Neutrophil (primary cell): Measurements from ENCODE around the gene CBLB.

ENCODE experiments used
- H3K27ac ChIP-seq: fragments of 200-600 bp; sonication (generic); 2 replicates; pipeline ENCODE4 v1.5.1; 2016; ENCODE audit warnings: mild to moderate bottlenecking, moderate library complexity
- H3K27me3 ChIP-seq: fragments of 200-600 bp; sonication (generic); 2 replicates; pipeline ENCODE4 v1.6.0; 2016; ENCODE audit warnings: mild to moderate bottlenecking
- H3K36me3 ChIP-seq: fragments of 200-600 bp; sonication (generic); 2 replicates; pipeline ENCODE4 v1.5.1; 2017
- H3K4me1 ChIP-seq, 2 experiments: fragments of 200-600 bp in 1 of 2; sonication (generic) in 1 of 2; 1 replicate in 1 of 2; 2 replicates in 1 of 2; pipeline versions ENCODE4 v1.5.1 to v1.6.1; 2013 to 2016; ENCODE audit warnings: low read depth in 1 of 2, low read length in 1 of 2, mild to moderate bottlenecking in 1 of 2, moderate library complexity in 1 of 2; ENCODE audit not compliant: control insufficient read depth in 1 of 2, insufficient read depth in 1 of 2
- H3K4me3 ChIP-seq, 2 experiments: fragments of 200-600 bp in 1 of 2; sonication (generic) in 1 of 2; 1 replicate in 1 of 2; 2 replicates in 1 of 2; pipeline ENCODE4 v1.5.1; 2013 to 2016; ENCODE audit warnings: low read depth in 1 of 2, low read length in 1 of 2, mild to moderate bottlenecking in 1 of 2, moderate library complexity in 1 of 2
- H3K9me3 ChIP-seq: fragments of 200-600 bp; sonication (generic); 2 replicates; pipeline ENCODE4 v1.5.1; 2016
- TF ChIP-seq, protein P1 (sequence below): fragments of 200-600 bp; sonication (generic); IDR thresholded peaks from 2 replicates; pipeline ENCODE4 v1.5.1; 2016; ENCODE audit warnings: antibody characterized with exemption

Gene CBLB

DNA sequence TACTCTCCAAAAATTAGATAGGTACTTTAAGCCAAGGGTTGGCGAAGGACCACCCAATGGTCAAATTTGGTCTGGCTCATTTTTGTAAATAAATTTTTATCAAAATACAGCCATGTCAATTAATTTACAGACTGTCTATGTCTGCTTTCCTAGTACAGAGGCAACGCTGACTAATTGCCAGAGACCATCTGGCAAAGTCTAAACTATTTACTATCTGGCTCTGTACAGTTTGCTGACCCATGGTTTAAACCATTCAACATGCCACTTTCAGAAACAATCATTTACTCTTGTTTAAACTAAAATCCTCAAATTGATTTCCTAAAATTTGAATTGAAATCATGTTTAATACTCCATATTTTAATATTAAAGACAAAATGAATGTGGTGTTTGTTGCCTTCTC is 25.9 kb downstream of the CBLB start:
- H3K27ac ChIP-seq = no peak overlapping the region
- H3K4me1 ChIP-seq = no peaks in the 10 kb centered on the region

DNA sequence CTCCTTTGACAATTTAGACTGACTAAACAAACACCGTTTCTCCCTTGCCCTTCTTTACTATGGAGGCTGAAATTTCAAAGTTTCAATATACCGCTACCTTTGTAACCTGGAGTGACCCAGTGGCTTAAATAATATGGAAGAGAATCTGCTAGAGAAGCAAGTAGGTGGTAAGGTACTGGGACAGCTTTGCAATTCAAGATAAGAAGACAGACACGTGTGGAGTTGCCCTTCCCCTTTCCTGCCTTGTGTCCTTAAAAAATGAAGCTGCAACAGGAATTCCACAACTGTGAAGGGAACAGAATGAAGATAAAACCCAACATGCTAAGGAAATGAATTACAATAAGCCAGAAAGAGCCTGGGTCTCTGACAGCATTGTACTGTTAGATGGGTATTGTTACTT is 26.4 kb downstream of the CBLB start:
- Histone ChIP-seq H3K4me3 (no peak overlapping the region), H3K36me3 (no peaks in the 10 kb centered on the region), H3K9me3 (no peaks in the 10 kb centered on the region), H3K4me1 (no peaks in the 10 kb centered on the region), H3K27ac (no peak overlapping the region), H3K27me3 (no peaks in the 10 kb centered on the region)
- TF ChIP-seq, protein P1, sequence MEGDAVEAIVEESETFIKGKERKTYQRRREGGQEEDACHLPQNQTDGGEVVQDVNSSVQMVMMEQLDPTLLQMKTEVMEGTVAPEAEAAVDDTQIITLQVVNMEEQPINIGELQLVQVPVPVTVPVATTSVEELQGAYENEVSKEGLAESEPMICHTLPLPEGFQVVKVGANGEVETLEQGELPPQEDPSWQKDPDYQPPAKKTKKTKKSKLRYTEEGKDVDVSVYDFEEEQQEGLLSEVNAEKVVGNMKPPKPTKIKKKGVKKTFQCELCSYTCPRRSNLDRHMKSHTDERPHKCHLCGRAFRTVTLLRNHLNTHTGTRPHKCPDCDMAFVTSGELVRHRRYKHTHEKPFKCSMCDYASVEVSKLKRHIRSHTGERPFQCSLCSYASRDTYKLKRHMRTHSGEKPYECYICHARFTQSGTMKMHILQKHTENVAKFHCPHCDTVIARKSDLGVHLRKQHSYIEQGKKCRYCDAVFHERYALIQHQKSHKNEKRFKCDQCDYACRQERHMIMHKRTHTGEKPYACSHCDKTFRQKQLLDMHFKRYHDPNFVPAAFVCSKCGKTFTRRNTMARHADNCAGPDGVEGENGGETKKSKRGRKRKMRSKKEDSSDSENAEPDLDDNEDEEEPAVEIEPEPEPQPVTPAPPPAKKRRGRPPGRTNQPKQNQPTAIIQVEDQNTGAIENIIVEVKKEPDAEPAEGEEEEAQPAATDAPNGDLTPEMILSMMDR = no peak

More for the DNA sequence above, 25.9 kb downstream of the CBLB start:
- Histone ChIP-seq H3K4me3 (no peak overlapping the region), H3K36me3 (no peaks in the 10 kb centered on the region), H3K27me3 (no peaks in the 10 kb centered on the region), H3K9me3 (no peaks in the 10 kb centered on the region)
- TF ChIP-seq, protein P1 = no peak

DNA sequence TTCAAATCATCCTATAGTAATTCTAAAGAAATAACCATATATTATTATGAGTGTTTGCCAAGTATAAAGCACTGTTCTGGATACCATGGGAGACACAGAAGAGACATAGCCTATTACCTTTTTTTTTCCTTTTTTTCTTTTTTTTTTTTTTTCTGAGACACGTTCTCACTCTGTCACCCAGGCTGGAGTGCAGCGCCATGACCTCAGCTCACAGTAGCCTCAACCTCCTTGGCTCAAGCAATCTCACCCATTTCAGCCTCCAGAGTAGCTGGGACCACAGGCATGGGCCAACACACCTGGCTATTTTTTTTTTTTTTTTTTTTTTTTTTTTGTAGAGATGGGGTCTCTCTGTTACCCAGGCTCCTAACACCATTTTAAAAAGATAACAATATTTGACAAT is 30.9 kb downstream of the CBLB start:
- Histone ChIP-seq H3K4me3 (no peak overlapping the region), H3K4me1 (no peaks in the 10 kb centered on the region), H3K36me3 (no peaks in the 10 kb centered on the region), H3K9me3 (no peaks in the 10 kb centered on the region), H3K27me3 (no peaks in the 10 kb centered on the region), H3K27ac (no peak overlapping the region)
- TF ChIP-seq, protein P1 = no peak

DNA sequence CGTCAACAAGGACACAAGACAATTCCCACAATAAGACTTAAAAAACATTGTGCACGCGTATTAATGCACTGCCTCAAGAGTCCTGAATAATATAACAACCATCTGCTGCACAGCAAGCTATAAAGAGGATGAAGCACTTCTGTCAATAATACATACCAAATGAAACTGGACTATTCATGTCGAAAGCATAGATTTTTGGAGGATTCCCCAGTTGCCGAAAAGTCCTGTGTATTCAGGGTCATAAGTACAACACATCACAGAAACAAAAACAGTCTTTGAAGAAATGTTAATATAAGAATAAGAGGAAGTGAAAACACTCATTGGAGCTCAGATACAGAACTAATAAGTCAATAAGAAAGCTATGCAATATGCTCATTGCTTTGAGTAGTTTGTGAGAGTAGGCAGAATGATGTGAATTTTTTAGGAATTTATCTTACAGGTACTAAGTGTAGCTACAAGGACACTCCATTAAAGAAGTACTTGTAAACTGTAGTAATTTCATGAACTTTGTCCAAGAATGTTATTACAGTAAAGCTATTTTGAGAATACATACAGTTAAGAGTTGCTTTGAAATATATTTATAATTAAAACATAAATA is 31.6 kb downstream of the CBLB start:
- Histone ChIP-seq H3K27me3 (no peaks in the 10 kb centered on the region), H3K4me1 (no peaks in the 10 kb centered on the region), H3K27ac (no peak overlapping the region), H3K4me3 (no peak overlapping the region), H3K9me3 (no peaks in the 10 kb centered on the region), H3K36me3 (no peaks in the 10 kb centered on the region)
- TF ChIP-seq, protein P1 = no peak

- H3K9me3 ChIP-seq = no peaks in the 10 kb centered on the region
- no peaks in the 10 kb centered on the region for H3K36me3 ChIP-seq
- H3K27ac ChIP-seq = no peak overlapping the region
- no peak overlapping the region for H3K4me3 ChIP-seq
- no peaks in the 10 kb centered on the region for H3K4me1 ChIP-seq
- H3K27me3 ChIP-seq = no peaks in the 10 kb centered on the region
- TF ChIP-seq, protein P1 = no peak
Observed at GRCh38 chr3:105836533-105836932, 32.3 kb downstream of the CBLB start.

GRCh38 chr3:105835606-105836005 is 33.2 kb downstream of the CBLB start:
- Histone ChIP-seq H3K27me3 (no peaks in the 10 kb centered on the region), H3K27ac (no peak overlapping the region), H3K9me3 (no peaks in the 10 kb centered on the region), H3K36me3 (no peaks in the 10 kb centered on the region), H3K4me1 (no peaks in the 10 kb centered on the region), H3K4me3 (no peak overlapping the region)
- TF ChIP-seq, protein P1 = no peak
